Measurements from ENCODE around the gene OTOGL.

Gene OTOGL

GRCh38 chr12:80188576-80188975 is 89.2 kb downstream of the OTOGL start:
- TF ChIP-seq CTCF (conservative IDR thresholded peaks at IDR 0.05; ENCODE audit: low read depth, low read length): no peak
- no peaks in the 10 kb centered on the region for H4K20me1 ChIP-seq (ENCODE audit: insufficient read depth)
- H3K4me1 ChIP-seq (ENCODE audit: low read depth, poor library complexity, severe bottlenecking): peaks cover 96% of the 10 kb centered on the region
- no peaks in the 10 kb centered on the region for H3K27me3 ChIP-seq (ENCODE audit: insufficient read depth, low read depth)
- H2AFZ ChIP-seq (ENCODE audit: low read depth): no peak overlapping the region
- H3K9ac ChIP-seq: no peak overlapping the region
- H3K4me3 ChIP-seq (IDR thresholded peaks at IDR 0.05; ENCODE audit: insufficient read depth, low read depth, low read length): no peak overlapping the region
- H3K4me2 ChIP-seq: peak overlapping the region; percentile 66
- peak overlapping the region; percentile 81 for H3K27ac ChIP-seq
- no peaks in the 10 kb centered on the region for H3K79me2 ChIP-seq (ENCODE audit: insufficient read depth, low read depth)
- H3K36me3 ChIP-seq (ENCODE audit: insufficient read depth): no peaks in the 10 kb centered on the region

GRCh38 chr12:80189241-80189640 is 89.9 kb downstream of the OTOGL start:
- Histone ChIP-seq H3K36me3 (ENCODE audit: insufficient read depth) (no peaks in the 10 kb centered on the region), H3K27ac (peak overlapping the region; percentile 81; the same call in 1 of the 2 replicates), H4K20me1 (ENCODE audit: insufficient read depth) (no peaks in the 10 kb centered on the region), H3K9ac (no peak overlapping the region), H3K4me2 (peak overlapping the region; percentile 66), H3K4me1 (ENCODE audit: low read depth, poor library complexity, severe bottlenecking) (peaks cover 96% of the 10 kb centered on the region), H3K27me3 (ENCODE audit: insufficient read depth, low read depth) (no peaks in the 10 kb centered on the region), H3K79me2 (ENCODE audit: insufficient read depth, low read depth) (no peaks in the 10 kb centered on the region), H3K4me3 (IDR thresholded peaks at IDR 0.05; ENCODE audit: insufficient read depth, low read depth, low read length) (no peak overlapping the region), H2AFZ (ENCODE audit: low read depth) (no peak overlapping the region)
- no peak for TF ChIP-seq CTCF (conservative IDR thresholded peaks at IDR 0.05; ENCODE audit: low read depth, low read length)

GRCh38 chr12:80190001-80190400 is 90.7 kb downstream of the OTOGL start:
- H3K4me2 ChIP-seq: peak overlapping the region; percentile 66; the same call in 1 of the 2 replicates
- no peak for TF ChIP-seq CTCF (conservative IDR thresholded peaks at IDR 0.05; ENCODE audit: low read depth, low read length)

GRCh38 chr12:80192087-80192486 is 92.8 kb downstream of the OTOGL start:
- peaks cover 94% of the 10 kb centered on the region for H3K4me1 ChIP-seq (ENCODE audit: low read depth, poor library complexity, severe bottlenecking)
- no peaks in the 10 kb centered on the region for H3K79me2 ChIP-seq (ENCODE audit: insufficient read depth, low read depth)
- peak overlapping the region; percentile 67 for H3K4me2 ChIP-seq
- peak overlapping the region; percentile 52; the same call in 1 of the 2 replicates for H3K9ac ChIP-seq
- H3K27me3 ChIP-seq (ENCODE audit: insufficient read depth, low read depth): no peaks in the 10 kb centered on the region
- no peaks in the 10 kb centered on the region for H4K20me1 ChIP-seq (ENCODE audit: insufficient read depth)
- H3K36me3 ChIP-seq (ENCODE audit: insufficient read depth): no peaks in the 10 kb centered on the region
- peak; percentile 42 for TF ChIP-seq CTCF (conservative IDR thresholded peaks at IDR 0.05; ENCODE audit: low read depth, low read length)
- no peak overlapping the region for H3K4me3 ChIP-seq (IDR thresholded peaks at IDR 0.05; ENCODE audit: insufficient read depth, low read depth, low read length)
- H3K27ac ChIP-seq: peak overlapping the region; percentile 74
- H2AFZ ChIP-seq (ENCODE audit: low read depth): peak overlapping the region; percentile 55

More at GRCh38 chr12:80190001-80190400, 90.7 kb downstream of the OTOGL start:
- no peak overlapping the region for H3K4me3 ChIP-seq (IDR thresholded peaks at IDR 0.05; ENCODE audit: insufficient read depth, low read depth, low read length)
- H3K36me3 ChIP-seq (ENCODE audit: insufficient read depth): no peaks in the 10 kb centered on the region
- peak overlapping the region; percentile 81; the same call in 1 of the 2 replicates for H3K27ac ChIP-seq
- H4K20me1 ChIP-seq (ENCODE audit: insufficient read depth): no peaks in the 10 kb centered on the region
- no peaks in the 10 kb centered on the region for H3K79me2 ChIP-seq (ENCODE audit: insufficient read depth, low read depth)
- H2AFZ ChIP-seq (ENCODE audit: low read depth): no peak overlapping the region
- no peak overlapping the region for H3K9ac ChIP-seq
- H3K27me3 ChIP-seq (ENCODE audit: insufficient read depth, low read depth): no peaks in the 10 kb centered on the region
- peaks cover 96% of the 10 kb centered on the region for H3K4me1 ChIP-seq (ENCODE audit: low read depth, poor library complexity, severe bottlenecking)

All from KMS-11 (cell line).